Measurements from ENCODE around the gene SETDB1.

SETDB1 gene

DNA sequence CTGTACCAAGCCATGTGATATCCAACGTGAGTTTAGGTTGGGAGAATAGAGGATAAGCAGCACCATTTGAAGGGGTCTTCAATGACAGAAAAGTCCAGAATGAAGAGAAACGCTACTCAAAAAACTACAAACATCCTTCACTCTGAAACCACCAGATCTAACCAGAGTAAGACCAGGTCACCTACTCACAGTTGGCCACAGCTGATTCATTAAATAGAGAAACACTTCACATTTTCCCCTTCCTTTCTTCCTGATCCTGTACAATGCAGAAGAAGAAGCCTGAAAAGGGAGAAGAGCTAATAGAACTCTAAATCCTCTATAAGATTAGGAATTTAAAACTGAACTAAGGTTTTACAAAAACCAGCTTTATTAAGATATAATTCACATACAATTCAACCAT, 19.4 kb upstream of the SETDB1 start:
- POLR2A ChIA-PET = interaction anchor here (0.6 kb wide), 1 partner anchor 16 kb away, joined by 3 read pairs; no protein-coding TSS in a partner anchor
- no peak for TF ChIP-seq SP1 (IDR thresholded peaks at IDR 0.05)
- TF ChIP-seq FOXM1 (IDR thresholded peaks at IDR 0.05; ENCODE audit: borderline replicate concordance) = no peak
- TF ChIP-seq FOXA1 (IDR thresholded peaks at IDR 0.05) = no peak
- no peak for TF ChIP-seq SUZ12 (IDR thresholded peaks at IDR 0.05)
- no peak for TF ChIP-seq ELF4 (IDR thresholded peaks at IDR 0.05)
- no peak for TF ChIP-seq LEF1 (IDR thresholded peaks at IDR 0.05; ENCODE audit: borderline replicate concordance)
- no peak for TF ChIP-seq BHLHE40 (IDR thresholded peaks at IDR 0.05; ENCODE audit: borderline replicate concordance)
- TF ChIP-seq ZNF384 (IDR thresholded peaks at IDR 0.05) = no peak
- TF ChIP-seq TARDBP (IDR thresholded peaks at IDR 0.05) = no peak
- TF ChIP-seq NFRKB (IDR thresholded peaks at IDR 0.05) = no peak
- TF ChIP-seq HDGF (IDR thresholded peaks at IDR 0.05; ENCODE audit: borderline replicate concordance) = no peak
- TF ChIP-seq FOXK2 (IDR thresholded peaks at IDR 0.05) = no peak
- no peak for TF ChIP-seq ARNT (IDR thresholded peaks at IDR 0.05)
- CTCF ChIA-PET = interaction anchor here (0.7 kb wide), 1 partner anchor 22 kb away, joined by 3 read pairs; no protein-coding TSS in a partner anchor
- no peak for DNase-seq (ENCODE audit: extremely low spot score)

DNA sequence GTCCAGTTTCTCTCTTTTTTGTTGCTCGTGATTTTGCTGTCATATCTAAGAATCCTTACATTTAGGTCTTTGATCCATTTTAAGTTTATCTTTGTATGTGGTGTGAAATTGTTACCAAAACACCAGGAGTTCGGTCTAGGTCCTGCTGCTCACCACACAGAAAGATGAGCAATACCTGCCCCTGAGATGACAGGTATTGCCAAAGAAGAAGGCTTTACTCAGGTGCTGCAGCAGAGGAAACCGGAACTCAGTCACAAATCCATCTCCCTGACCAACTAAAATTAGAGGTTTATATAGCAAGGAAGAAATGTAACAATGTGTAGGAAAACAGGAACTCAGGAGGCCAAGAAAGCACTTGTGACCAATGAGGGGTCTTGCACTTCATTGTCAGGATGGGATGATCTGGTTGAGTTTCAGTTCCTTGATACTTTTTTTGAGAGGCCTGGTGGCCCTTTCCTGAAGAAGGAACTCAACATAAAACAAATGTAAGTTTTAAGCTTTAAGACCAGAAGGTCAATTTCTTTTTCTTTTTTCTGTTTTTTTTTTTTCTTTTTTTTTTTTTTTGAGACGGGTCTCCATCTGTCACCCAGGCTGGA, 16.5 kb upstream of the SETDB1 start:
- CTCF ChIA-PET = no interaction called here
- no peak for DNase-seq (ENCODE audit: extremely low spot score)

DNA sequence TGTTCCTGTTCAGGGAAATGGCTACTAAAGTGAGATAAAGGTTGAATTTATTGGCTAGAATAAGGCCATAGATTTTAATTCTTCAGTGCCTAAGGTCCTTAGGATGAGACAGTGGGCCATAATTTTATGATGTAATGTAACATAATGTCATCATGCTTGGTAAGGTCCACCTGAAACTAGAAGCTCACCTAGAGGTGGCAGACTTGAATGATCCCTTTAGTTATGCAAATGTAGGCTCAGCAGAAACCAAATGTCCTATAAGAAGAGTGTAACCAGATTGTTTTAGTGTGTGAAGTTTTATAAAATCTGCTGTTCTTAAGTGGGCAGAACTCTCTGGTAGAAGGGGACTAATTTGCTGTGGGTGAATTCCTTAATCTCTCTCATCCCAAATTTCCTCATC, 13.5 kb upstream of the SETDB1 start:
- POLR2A ChIA-PET = interaction anchor here (1.2 kb wide), 1 partner anchor 13 kb away, joined by 3 read pairs; no protein-coding TSS in a partner anchor
- CTCF ChIA-PET = interaction anchor here (1.5 kb wide), 1 partner anchor 9 kb away, joined by 4 read pairs; no protein-coding TSS in a partner anchor
- no peak for DNase-seq (ENCODE audit: extremely low spot score)
- TF ChIP-seq BHLHE40 (IDR thresholded peaks at IDR 0.05; ENCODE audit: borderline replicate concordance) = no peak
- no peak for TF ChIP-seq PKNOX1 (IDR thresholded peaks at IDR 0.05)
- TF ChIP-seq HDGF (IDR thresholded peaks at IDR 0.05; ENCODE audit: borderline replicate concordance) = no peak

More for the DNA sequence above, 16.5 kb upstream of the SETDB1 start:
- TF ChIP-seq ZNF384 (IDR thresholded peaks at IDR 0.05) (no peak), SUZ12 (IDR thresholded peaks at IDR 0.05) (no peak), LEF1 (IDR thresholded peaks at IDR 0.05; ENCODE audit: borderline replicate concordance) (no peak), CTBP1 (IDR thresholded peaks at IDR 0.05; ENCODE audit: borderline replicate concordance) (no peak), ARNT (IDR thresholded peaks at IDR 0.05) (no peak), BHLHE40 (IDR thresholded peaks at IDR 0.05; ENCODE audit: borderline replicate concordance) (no peak), FOXM1 (IDR thresholded peaks at IDR 0.05; ENCODE audit: borderline replicate concordance) (no peak), L3MBTL2 (conservative IDR thresholded peaks at IDR 0.05) (no peak), SP1 (IDR thresholded peaks at IDR 0.05) (no peak), FOXA1 (IDR thresholded peaks at IDR 0.05) (no peak), ELF4 (IDR thresholded peaks at IDR 0.05) (no peak), PKNOX1 (IDR thresholded peaks at IDR 0.05) (no peak), HDGF (IDR thresholded peaks at IDR 0.05; ENCODE audit: borderline replicate concordance) (no peak), TARDBP (IDR thresholded peaks at IDR 0.05) (no peak)
- POLR2A ChIA-PET = no interaction called here

GRCh38 chr1:150917387-150917786, 8.8 kb upstream of the SETDB1 start:
- TF ChIP-seq CTBP1 (IDR thresholded peaks at IDR 0.05; ENCODE audit: borderline replicate concordance) = no peak
- TF ChIP-seq ARNT (IDR thresholded peaks at IDR 0.05) = no peak
- TF ChIP-seq L3MBTL2 (conservative IDR thresholded peaks at IDR 0.05) = no peak
- TF ChIP-seq FOXA1 (IDR thresholded peaks at IDR 0.05) = no peak
- no peak for TF ChIP-seq LEF1 (IDR thresholded peaks at IDR 0.05; ENCODE audit: borderline replicate concordance)
- TF ChIP-seq SUZ12 (IDR thresholded peaks at IDR 0.05) = no peak
- TF ChIP-seq FOXM1 (IDR thresholded peaks at IDR 0.05; ENCODE audit: borderline replicate concordance) = no peak
- TF ChIP-seq PKNOX1 (IDR thresholded peaks at IDR 0.05) = no peak
- TF ChIP-seq SP1 (IDR thresholded peaks at IDR 0.05) = no peak
- no peak for TF ChIP-seq TARDBP (IDR thresholded peaks at IDR 0.05)
- TF ChIP-seq BHLHE40 (IDR thresholded peaks at IDR 0.05; ENCODE audit: borderline replicate concordance) = no peak
- no peak for TF ChIP-seq ELF4 (IDR thresholded peaks at IDR 0.05)
- TF ChIP-seq HDGF (IDR thresholded peaks at IDR 0.05; ENCODE audit: borderline replicate concordance) = no peak
- no peak for TF ChIP-seq NFRKB (IDR thresholded peaks at IDR 0.05)
- no peak for TF ChIP-seq ZNF384 (IDR thresholded peaks at IDR 0.05)
- TF ChIP-seq FOXK2 (IDR thresholded peaks at IDR 0.05) = no peak
- ChIA-PET POLR2A (no interaction called here), CTCF (interaction anchor here (1.0 kb wide), 1 partner anchor 104 kb away, joined by 4 read pairs; no protein-coding TSS in a partner anchor)
- DNase-seq (ENCODE audit: extremely low spot score) = no peak

- CTCF ChIA-PET = interaction anchor here (0.5 to 1.9 kb wide), 7 partner anchors 8 to 125 kb away, joined by 3 to 5 read pairs (median 4); no protein-coding TSS in a partner anchor
- TF ChIP-seq TARDBP (IDR thresholded peaks at IDR 0.05) = no peak
- TF ChIP-seq ARNT (IDR thresholded peaks at IDR 0.05) = no peak
- TF ChIP-seq HDGF (IDR thresholded peaks at IDR 0.05; ENCODE audit: borderline replicate concordance) = no peak
- no peak for TF ChIP-seq LEF1 (IDR thresholded peaks at IDR 0.05; ENCODE audit: borderline replicate concordance)
- TF ChIP-seq SUZ12 (IDR thresholded peaks at IDR 0.05) = no peak
- no peak for TF ChIP-seq FOXM1 (IDR thresholded peaks at IDR 0.05; ENCODE audit: borderline replicate concordance)
- no peak for TF ChIP-seq SP1 (IDR thresholded peaks at IDR 0.05)
- peak; percentile 71 for DNase-seq (ENCODE audit: extremely low spot score)
- POLR2A ChIA-PET = interaction anchor here (0.6 to 1.4 kb wide), 4 partner anchors 15 to 293 kb away, joined by 3 to 4 read pairs (median 4); partner anchors contain the start of genes ARNT, CERS2 and ENSA
These were observed 3.6 kb upstream of the SETDB1 start for GRCh38 chr1:150922519-150922975.

DNA sequence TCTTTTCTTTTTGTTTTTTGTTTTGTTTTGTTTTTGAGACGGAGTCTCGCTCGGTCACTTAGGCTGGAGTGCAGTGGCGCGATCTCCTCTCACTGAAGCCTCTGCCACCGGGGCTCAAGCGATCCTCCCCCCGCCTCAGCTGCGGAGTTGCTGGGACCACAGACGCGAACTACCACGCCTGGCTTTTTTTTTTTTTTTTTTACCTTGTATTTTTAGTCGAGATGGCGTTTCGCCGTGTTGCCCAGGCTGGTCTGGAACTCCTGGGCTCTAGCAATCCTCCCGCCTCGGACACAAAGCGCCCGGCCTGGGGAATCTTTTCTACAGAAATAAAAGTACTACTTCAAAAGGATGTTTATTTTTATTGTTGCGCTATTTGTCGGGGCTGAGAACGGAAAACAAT, 1.1 kb upstream of the SETDB1 start:
- CTCF ChIA-PET = interaction anchor here (0.7 kb wide), 1 partner anchor 251 kb away, joined by 5 read pairs; the partner anchor contains the start of gene TMOD4
- no peak for DNase-seq (ENCODE audit: extremely low spot score)
- POLR2A ChIA-PET = interaction anchor here (1.0 to 1.6 kb wide), 4 partner anchors 13 to 296 kb away, joined by 3 to 4 read pairs (median 3); partner anchors contain the start of gene ENSA

More for the DNA sequence above, 1.1 kb upstream of the SETDB1 start:
- TF ChIP-seq FOXM1 (IDR thresholded peaks at IDR 0.05; ENCODE audit: borderline replicate concordance) = no peak
- TF ChIP-seq FOXK2 (IDR thresholded peaks at IDR 0.05) = no peak
- no peak for TF ChIP-seq FOXA1 (IDR thresholded peaks at IDR 0.05)
- TF ChIP-seq SUZ12 (IDR thresholded peaks at IDR 0.05) = no peak
- TF ChIP-seq PKNOX1 (IDR thresholded peaks at IDR 0.05) = no peak
- no peak for TF ChIP-seq L3MBTL2 (conservative IDR thresholded peaks at IDR 0.05)
- TF ChIP-seq HDGF (IDR thresholded peaks at IDR 0.05; ENCODE audit: borderline replicate concordance) = no peak
- no peak for TF ChIP-seq ZNF384 (IDR thresholded peaks at IDR 0.05)
- TF ChIP-seq ELF4 (IDR thresholded peaks at IDR 0.05) = no peak

Data from HEK293T (cell line).